H9 (cell line): ENCODE results near the gene CERKL. TPM values are rescaled to one million over a fixed set of nuclear protein-coding genes. Genes with fewer than 3 reads are reported as not detected.

Source experiments
- DNase-seq: peaks from one replicate; pipeline ENCODE4 v3.0.0-alpha.2; 2017
- H2AFZ ChIP-seq: one replicate; pipeline ENCODE4 v1.6.1; 2013; ENCODE audit warnings: mild to moderate bottlenecking, low read length, control low read depth, moderate library complexity
- H2AK5ac ChIP-seq: 2 replicates; pipeline ENCODE4 v1.6.1; 2013; ENCODE audit warnings: low read length, control low read depth, mixed read lengths; ENCODE audit not compliant: insufficient read length
- H2BK120ac ChIP-seq: one replicate; pipeline ENCODE4 v1.6.1; 2013; ENCODE audit warnings: low read depth, mild to moderate bottlenecking, low read length, control low read depth, inconsistent platforms; ENCODE audit not compliant: poor library complexity, severe bottlenecking
- H2BK12ac ChIP-seq: 2 replicates; pipeline ENCODE4 v1.6.1; 2013; ENCODE audit warnings: low read length, control low read depth, mixed read lengths, low read depth; ENCODE audit not compliant: insufficient read length
- H2BK15ac ChIP-seq: 2 replicates; pipeline ENCODE4 v1.6.1; 2013; ENCODE audit warnings: low read depth, low read length, control low read depth
- H2BK20ac ChIP-seq: one replicate; pipeline ENCODE4 v1.6.1; 2013; ENCODE audit warnings: low read depth, mild to moderate bottlenecking, low read length, control low read depth, inconsistent platforms; ENCODE audit not compliant: poor library complexity, severe bottlenecking
- H2BK5ac ChIP-seq: 2 replicates; pipeline ENCODE4 v1.6.1; 2013; ENCODE audit warnings: low read length, control low read depth, mixed read lengths; ENCODE audit not compliant: insufficient read length
- H3K14ac ChIP-seq: 2 replicates; pipeline ENCODE4 v1.6.1; 2013; ENCODE audit warnings: low read length, control low read depth; ENCODE audit not compliant: insufficient read depth
- H3K18ac ChIP-seq: 2 replicates; pipeline ENCODE4 v1.6.1; 2013; ENCODE audit warnings: low read depth, mild to moderate bottlenecking, mixed read lengths, low read length, control low read depth; ENCODE audit not compliant: insufficient read length
- H3K23ac ChIP-seq: 2 replicates; pipeline ENCODE4 v1.6.1; 2013; ENCODE audit warnings: low read length, control low read depth, mixed read lengths, low read depth; ENCODE audit not compliant: insufficient read length
- H3K23me2 ChIP-seq: 2 replicates; pipeline ENCODE4 v1.6.1; 2013; ENCODE audit warnings: low read depth, mild to moderate bottlenecking, mixed read lengths, low read length, control low read depth; ENCODE audit not compliant: insufficient read length, poor library complexity, severe bottlenecking
- H3K27ac ChIP-seq: 2 replicates; pipeline ENCODE4 v1.5.1; 2013; ENCODE audit warnings: low read length, control low read depth, mixed read lengths, low read depth; ENCODE audit not compliant: insufficient read length
- H3K27me3 ChIP-seq: 2 replicates; pipeline ENCODE4 v1.6.1; 2013; ENCODE audit warnings: low read length, control low read depth, inconsistent platforms; ENCODE audit not compliant: insufficient read depth
- H3K4ac ChIP-seq: 2 replicates; pipeline ENCODE4 v1.6.1; 2013; ENCODE audit warnings: low read depth, mild to moderate bottlenecking, control low read depth, inconsistent platforms, low read length, moderate library complexity
- H3K4me1 ChIP-seq: 2 replicates; pipeline ENCODE4 v1.6.1; 2013; ENCODE audit warnings: low read length, control low read depth, inconsistent platforms; ENCODE audit not compliant: insufficient read depth
- H3K4me2 ChIP-seq: 2 replicates; pipeline ENCODE4 v1.6.1; 2013; ENCODE audit warnings: low read length, control low read depth, mixed read lengths; ENCODE audit not compliant: insufficient read length, insufficient read depth
- H3K56ac ChIP-seq: 2 replicates; pipeline ENCODE4 v1.6.1; 2013; ENCODE audit warnings: low read depth, mild to moderate bottlenecking, mixed read lengths, low read length, control low read depth; ENCODE audit not compliant: insufficient read length
- H3K79me1 ChIP-seq: 2 replicates; pipeline ENCODE4 v1.6.1; 2013; ENCODE audit warnings: low read depth, mild to moderate bottlenecking, moderate library complexity, low read length, control low read depth, inconsistent platforms; ENCODE audit not compliant: insufficient read depth, poor library complexity, severe bottlenecking
- H3K79me2 ChIP-seq: 2 replicates; pipeline ENCODE4 v1.6.1; 2013; ENCODE audit warnings: low read length, control low read depth, inconsistent platforms; ENCODE audit not compliant: insufficient read depth
- H3K9ac ChIP-seq: 2 replicates; pipeline ENCODE4 v1.6.1; 2013; ENCODE audit warnings: low read length, control low read depth, mixed read lengths; ENCODE audit not compliant: insufficient read length; ENCODE audit errors: extremely low read depth
- H3K9me3 ChIP-seq: one replicate; pipeline ENCODE4 v1.6.1; 2013; ENCODE audit warnings: low read depth, low read length, inconsistent platforms; ENCODE audit not compliant: control insufficient read depth
- H3T11ph ChIP-seq: one replicate; pipeline ENCODE4 v1.6.1; 2013; ENCODE audit warnings: mild to moderate bottlenecking, low read length, control low read depth, inconsistent platforms
- H4K20me1 ChIP-seq: one replicate; pipeline ENCODE4 v1.6.1; 2013; ENCODE audit not compliant: control insufficient read depth, insufficient read length, insufficient read depth
- H4K5ac ChIP-seq: 2 replicates; pipeline ENCODE4 v1.6.1; 2013; ENCODE audit warnings: low read depth, mild to moderate bottlenecking, mixed read lengths, low read length, control low read depth; ENCODE audit not compliant: insufficient read length
- H4K8ac ChIP-seq: replicated peaks from 2 replicates; pipeline ENCODE4 v1.6.1; 2013; ENCODE audit warnings: low read length, control low read depth, mixed read lengths, low read depth; ENCODE audit not compliant: insufficient read length
- H4K91ac ChIP-seq: 2 replicates; pipeline ENCODE4 v1.6.1; 2013; ENCODE audit warnings: low read depth, mild to moderate bottlenecking, moderate library complexity, mixed read lengths, low read length, control low read depth; ENCODE audit not compliant: insufficient read length
- H3K27ac Mint-ChIP-seq, 3 experiments: 2 replicates in 2 of 3; 3 replicates in 1 of 3; pipeline ENCODE4 v1.8.0; 2020 to 2021; ENCODE audit warnings: mixed read lengths in 3 of 3, mild to moderate bottlenecking in 1 of 3, moderate library complexity in 1 of 3
- H3K27me3 Mint-ChIP-seq: 2 replicates; pipeline ENCODE4 v1.8.0; 2021; ENCODE audit warnings: low read depth, mild to moderate bottlenecking, moderate library complexity, mixed read lengths
- H3K36me3 Mint-ChIP-seq, 3 experiments: 2 replicates in 2 of 3; 3 replicates in 1 of 3; pipeline ENCODE4 v1.8.0; 2020 to 2021; ENCODE audit warnings: low read depth in 3 of 3, mixed read lengths in 3 of 3; ENCODE audit not compliant: insufficient read depth in 1 of 3
- H3K4me1 Mint-ChIP-seq, 2 experiments: 2 replicates each; pipeline ENCODE4 v1.8.0; 2020; ENCODE audit warnings: mixed read lengths in 2 of 2
- H3K4me3 Mint-ChIP-seq, 2 experiments: 2 replicates in 1 of 2; 3 replicates in 1 of 2; pipeline ENCODE4 v1.8.0; 2020 to 2021; ENCODE audit warnings: mild to moderate bottlenecking in 2 of 2, mixed read lengths in 2 of 2, moderate library complexity in 1 of 2
- H3K9me3 Mint-ChIP-seq, 2 experiments: 2 replicates in 1 of 2; 3 replicates in 1 of 2; pipeline ENCODE4 v1.8.0; 2020; ENCODE audit warnings: mild to moderate bottlenecking in 2 of 2, mixed read lengths in 2 of 2, moderate library complexity in 1 of 2
- WGBS: extraction: QIAGEN DNeasy Blood & Tissue Kit; methylation state at CpG from one replicate; pipeline ENCODE4 v1.1.7; 2013; ENCODE audit warnings: missing lambda C conversion rate, low lambda C conversion rate, mixed read lengths; ENCODE audit not compliant: insufficient read length; ENCODE audit errors: extremely low coverage; 5-methylcytosine and 5-hydroxymethylcytosine counted together
- total RNA-seq: library from RNA; stranded (reverse); gene quantifications from 2 replicates; pipeline ENCODE4 v1.2.1, GENCODE V29; 2021
- TF ChIP-seq, protein P1 (sequence below): fragments of 200-600 bp; sonication (generic); conservative IDR thresholded peaks from 3 replicates; pipeline ENCODE4 v1.8.0; 2021; ENCODE audit warnings: antibody characterized with exemption, mild to moderate bottlenecking

The CERKL gene
- total RNA-seq, 1 experiment from 2014 or later: not detected

GRCh38 chr2:181680055-181680936, 23.4 kb upstream of the CERKL start, which contains the start of gene NEUROD1:
Gene NEUROD1 (minus strand): TSS chr2:181680517. CDS start chr2:181678860, 1,657 bp downstream.
- Mint-ChIP-seq H3K27me3 (peaks cover 98% of the 10 kb centered on the region), H3K36me3 (no peaks in the 10 kb centered on the region; a peak in 1 of 7 replicates), H3K4me1 (peaks cover 31 to 61% of the 10 kb centered on the region in 2 experiments), H3K9me3 (peaks cover 2 to 4% of the 10 kb centered on the region in 2 experiments; a peak in 3 of 5 replicates), H3K27ac (no peak within 1 kb of the TSS), H3K4me3 (peak within 1 kb of the TSS; percentile 50 to 85)
- Histone ChIP-seq H3K18ac (no peak within 1 kb of the TSS), H2BK5ac (no peak within 1 kb of the TSS), H2BK12ac (no peak within 1 kb of the TSS), H3T11ph (no peak within 1 kb of the TSS), H2BK20ac (no peak within 1 kb of the TSS), H3K4me2 (peak within 1 kb of the TSS; percentile 97), H2AFZ (no peak within 1 kb of the TSS), H2BK15ac (no peak within 1 kb of the TSS), H3K9ac (no peak within 1 kb of the TSS), H3K23me2 (peaks cover 20% of the 10 kb centered on the region), H3K27ac (no peak within 1 kb of the TSS), H3K4me1 (peaks cover 6% of the 10 kb centered on the region; the same call in 1 of the 2 replicates), H2AK5ac (no peak within 1 kb of the TSS), H3K9me3 (no peaks in the 10 kb centered on the region), H4K5ac (no peak within 1 kb of the TSS), H3K79me1 (no peaks in the 10 kb centered on the region), H4K8ac (no peak within 1 kb of the TSS), H3K27me3 (peaks cover 67% of the 10 kb centered on the region), H4K20me1 (no peaks in the 10 kb centered on the region), H4K91ac (no peak within 1 kb of the TSS), H3K79me2 (no peaks in the 10 kb centered on the region), H3K14ac (no peak within 1 kb of the TSS; the same call in 1 of the 2 replicates), H3K4ac (no peak within 1 kb of the TSS), H2BK120ac (no peak within 1 kb of the TSS), H3K23ac (no peak within 1 kb of the TSS), H3K56ac (no peak within 1 kb of the TSS)
- peak; percentile 94 for DNase-seq
- WGBS: no CpG with 5 or more reads among the region's 45 CpGs
- TF ChIP-seq, protein P1, sequence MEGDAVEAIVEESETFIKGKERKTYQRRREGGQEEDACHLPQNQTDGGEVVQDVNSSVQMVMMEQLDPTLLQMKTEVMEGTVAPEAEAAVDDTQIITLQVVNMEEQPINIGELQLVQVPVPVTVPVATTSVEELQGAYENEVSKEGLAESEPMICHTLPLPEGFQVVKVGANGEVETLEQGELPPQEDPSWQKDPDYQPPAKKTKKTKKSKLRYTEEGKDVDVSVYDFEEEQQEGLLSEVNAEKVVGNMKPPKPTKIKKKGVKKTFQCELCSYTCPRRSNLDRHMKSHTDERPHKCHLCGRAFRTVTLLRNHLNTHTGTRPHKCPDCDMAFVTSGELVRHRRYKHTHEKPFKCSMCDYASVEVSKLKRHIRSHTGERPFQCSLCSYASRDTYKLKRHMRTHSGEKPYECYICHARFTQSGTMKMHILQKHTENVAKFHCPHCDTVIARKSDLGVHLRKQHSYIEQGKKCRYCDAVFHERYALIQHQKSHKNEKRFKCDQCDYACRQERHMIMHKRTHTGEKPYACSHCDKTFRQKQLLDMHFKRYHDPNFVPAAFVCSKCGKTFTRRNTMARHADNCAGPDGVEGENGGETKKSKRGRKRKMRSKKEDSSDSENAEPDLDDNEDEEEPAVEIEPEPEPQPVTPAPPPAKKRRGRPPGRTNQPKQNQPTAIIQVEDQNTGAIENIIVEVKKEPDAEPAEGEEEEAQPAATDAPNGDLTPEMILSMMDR: no peak
